Measurements from ENCODE around the gene PDE5A. TPM values are rescaled to one million over a fixed set of nuclear protein-coding genes. Genes with fewer than 3 reads are reported as not detected.
A peak's percentile ranks its signal among the peaks of the same experiment; 100 is the strongest.

PDE5A gene
- total RNA-seq, 1 experiment from 2014 or later = 8.1 TPM

DNA sequence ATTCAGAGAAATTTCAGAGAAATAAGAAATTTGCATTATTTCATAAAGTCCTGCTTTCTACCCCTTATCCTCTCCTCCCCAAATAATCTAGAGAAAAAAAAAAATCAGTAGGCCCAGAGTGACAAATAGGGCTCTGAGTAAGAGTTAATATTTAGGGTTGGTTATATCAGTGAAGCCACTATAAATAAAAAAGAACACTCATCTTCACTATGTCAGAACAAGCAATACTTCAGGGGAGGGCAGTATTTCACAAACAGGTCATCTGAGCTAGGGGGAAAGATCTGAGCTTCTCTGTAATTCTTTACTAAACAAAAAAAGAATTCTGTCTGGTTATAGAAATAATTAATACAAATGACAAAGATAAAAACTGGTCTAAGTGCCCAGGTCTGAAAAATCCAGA is 39.4 kb downstream of the PDE5A start:
- DNase-seq (no peak), ATAC-seq (no peak)
- no TSS peak for BruUV-seq (replicated peaks)
- Histone ChIP-seq H3K79me2 (ENCODE audit: low read length) (no peaks in the 10 kb centered on the region), H3F3A (ENCODE audit: low read length, unreplicated experiment) (no peaks in the 10 kb centered on the region), H3K27ac (ENCODE audit: low read length) (no peak overlapping the region), H3K4me2 (ENCODE audit: low read length) (no peak overlapping the region), H3K27me3 (ENCODE audit: low read length) (no peaks in the 10 kb centered on the region), H2AFZ (ENCODE audit: low read length) (no peak overlapping the region), H3K4me3 (ENCODE audit: low read length) (no peak overlapping the region), H3K36me3 (ENCODE audit: low read depth, low read length) (no peaks in the 10 kb centered on the region), H3K9me2 (replicated peaks; ENCODE audit: low read length) (no peaks in the 10 kb centered on the region), H3K9ac (ENCODE audit: low read length) (no peak overlapping the region), H4K20me1 (ENCODE audit: low read length) (no peaks in the 10 kb centered on the region), H3K4me1 (ENCODE audit: insufficient read depth, low read length) (0 out of 2 replicates have a peak, but pooled peaks cover 3% of the 10 kb centered on the region), H3K9me3 (ENCODE audit: low read length) (no peaks in the 10 kb centered on the region)
- CTCF ChIA-PET = no interaction called here
- TF ChIP-seq CTCF (conservative IDR thresholded peaks at IDR 0.05; ENCODE audit: low read depth, low read length) (no peak), EZH2phosphoT487 (IDR thresholded peaks at IDR 0.05; ENCODE audit: borderline replicate concordance, low read length) (no peak), EZH2 (IDR thresholded peaks at IDR 0.05; ENCODE audit: low read length, unreplicated experiment) (no peak)
- POLR2A ChIA-PET (ENCODE audit: unreplicated experiment) = no interaction called here
- intact Hi-C loops (cut with micrococcal nuclease) = no loop called here

DNA sequence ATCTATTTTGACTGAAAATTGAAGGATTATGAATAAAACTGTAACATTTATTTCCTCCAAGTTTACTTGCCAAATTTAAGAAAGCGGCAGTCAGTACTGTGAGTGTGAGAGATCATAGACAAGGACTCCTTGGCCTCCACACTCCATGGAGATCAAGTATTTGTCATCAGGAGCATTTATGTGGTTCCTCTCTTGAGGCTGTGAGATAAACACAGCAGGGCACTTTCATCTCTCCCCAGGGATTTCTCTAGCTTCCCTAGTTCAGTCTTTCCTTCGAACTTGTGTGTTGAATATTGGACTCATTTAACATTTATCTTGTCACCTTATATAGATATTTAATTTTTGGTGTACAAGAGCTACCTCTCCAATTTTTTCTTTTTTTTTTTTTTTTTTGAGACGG is 40.8 kb downstream of the PDE5A start:
- POLR2A ChIA-PET (ENCODE audit: unreplicated experiment) = no interaction called here
- BruUV-seq (replicated peaks) = no TSS peak
- Histone ChIP-seq H3K4me3 (ENCODE audit: low read length) (no peak overlapping the region), H3K4me2 (ENCODE audit: low read length) (no peak overlapping the region), H3F3A (ENCODE audit: low read length, unreplicated experiment) (no peaks in the 10 kb centered on the region), H2AFZ (ENCODE audit: low read length) (no peak overlapping the region), H4K20me1 (ENCODE audit: low read length) (no peaks in the 10 kb centered on the region), H3K36me3 (ENCODE audit: low read depth, low read length) (no peaks in the 10 kb centered on the region), H3K9ac (ENCODE audit: low read length) (no peak overlapping the region), H3K4me1 (ENCODE audit: insufficient read depth, low read length) (0 out of 2 replicates have a peak, but pooled peaks cover 3% of the 10 kb centered on the region), H3K27ac (ENCODE audit: low read length) (no peak overlapping the region), H3K9me2 (replicated peaks; ENCODE audit: low read length) (no peaks in the 10 kb centered on the region), H3K27me3 (ENCODE audit: low read length) (no peaks in the 10 kb centered on the region), H3K79me2 (ENCODE audit: low read length) (no peaks in the 10 kb centered on the region), H3K9me3 (ENCODE audit: low read length) (no peaks in the 10 kb centered on the region)
- intact Hi-C loops (cut with micrococcal nuclease) = no loop called here
- CTCF ChIA-PET = no interaction called here
- DNase-seq = no peak
- no peak for ATAC-seq
- TF ChIP-seq CTCF (conservative IDR thresholded peaks at IDR 0.05; ENCODE audit: low read depth, low read length) = no peak
- no peak for TF ChIP-seq EZH2phosphoT487 (IDR thresholded peaks at IDR 0.05; ENCODE audit: borderline replicate concordance, low read length)
- TF ChIP-seq EZH2 (IDR thresholded peaks at IDR 0.05; ENCODE audit: low read length, unreplicated experiment) = no peak

- Histone ChIP-seq H3K36me3 (ENCODE audit: low read depth, low read length) (no peaks in the 10 kb centered on the region), H3K4me3 (ENCODE audit: low read length) (no peak overlapping the region), H3K9me2 (replicated peaks; ENCODE audit: low read length) (no peaks in the 10 kb centered on the region), H3K9me3 (ENCODE audit: low read length) (no peaks in the 10 kb centered on the region), H3K4me2 (ENCODE audit: low read length) (no peak overlapping the region), H3K27ac (ENCODE audit: low read length) (no peak overlapping the region; the same call in 1 of the 2 replicates), H3F3A (ENCODE audit: low read length, unreplicated experiment) (no peaks in the 10 kb centered on the region), H3K4me1 (ENCODE audit: insufficient read depth, low read length) (0 out of 2 replicates have a peak, but pooled peaks cover 3% of the 10 kb centered on the region), H3K79me2 (ENCODE audit: low read length) (no peaks in the 10 kb centered on the region), H3K27me3 (ENCODE audit: low read length) (no peaks in the 10 kb centered on the region), H2AFZ (ENCODE audit: low read length) (no peak overlapping the region), H4K20me1 (ENCODE audit: low read length) (no peaks in the 10 kb centered on the region), H3K9ac (ENCODE audit: low read length) (no peak overlapping the region)
- BruUV-seq (replicated peaks) = no TSS peak
- DNase-seq (peak; percentile 53), ATAC-seq (no peak; the same call in 1 of the 2 replicates)
- intact Hi-C loops (cut with micrococcal nuclease) = no loop called here
- TF ChIP-seq EZH2 (IDR thresholded peaks at IDR 0.05; ENCODE audit: low read length, unreplicated experiment) = no peak
- no peak for TF ChIP-seq CTCF (conservative IDR thresholded peaks at IDR 0.05; ENCODE audit: low read depth, low read length)
- no peak for TF ChIP-seq EZH2phosphoT487 (IDR thresholded peaks at IDR 0.05; ENCODE audit: borderline replicate concordance, low read length)
- ChIA-PET CTCF (no interaction called here), POLR2A (ENCODE audit: unreplicated experiment) (no interaction called here)
These were observed 42.8 kb downstream of the PDE5A start for GRCh38 chr4:119585771-119586170.
